Tibial artery (tissue), 4 donors: Measurements from ENCODE around the gene PDE3B.

Experiments
- DNase-seq, 2 donors: peaks; one replicate each; pipeline ENCODE4 v3.0.0-alpha.2; 2019
- H3K27ac ChIP-seq, 2 donors: fragments of 200-600 bp; sonication (generic) in 1 of 2; 1 replicate in 1 of 2; 2 replicates in 1 of 2; pipeline ENCODE4 v1.5.1; 2018 to 2019; ENCODE audit warnings: mild to moderate bottlenecking in 1 of 2
- H3K27me3 ChIP-seq, 2 donors: fragments of 200-600 bp; sonication (generic) in 1 of 2; one replicate each; pipeline versions ENCODE4 v1.5.1 to v1.6.0; 2016 to 2019
- H3K36me3 ChIP-seq, 3 donors: fragments of 200-600 bp; sonication (generic) in 2 of 3; one replicate each; pipeline ENCODE4 v1.5.1; 2016 to 2019; ENCODE audit warnings: mild to moderate bottlenecking in 2 of 3
- H3K4me1 ChIP-seq, 4 donors: fragments of 200-600 bp; sonication (generic) in 2 of 4; 1 replicate in 3 of 4; 2 replicates in 1 of 4; pipeline ENCODE4 v1.5.1; 2016 to 2019
- H3K4me3 ChIP-seq, 2 donors: fragments of 200-600 bp; sonication (generic) in 1 of 2; 1 replicate in 1 of 2; 2 replicates in 1 of 2; pipeline ENCODE4 v1.5.1; 2018 to 2019; ENCODE audit warnings: mild to moderate bottlenecking in 2 of 2
- H3K9me3 ChIP-seq, 3 donors: fragments of 200-600 bp; sonication (generic) in 1 of 3; one replicate each; pipeline ENCODE4 v1.5.1; 2016 to 2019
- CTCF ChIP-seq, 2 experiments: fragments of 200-600 bp in 1 of 2; fragments of 450-650 bp in 1 of 2; IDR thresholded peaks; one replicate each; pipeline ENCODE4 v1.5.1; 2017 to 2019; ENCODE audit warnings: antibody characterized with exemption in 2 of 2, mild to moderate bottlenecking in 1 of 2, moderate library complexity in 1 of 2
- intact Hi-C: fragments of 100-400 bp; cut with DNase I; formaldehyde crosslinking; loops from one replicate; pipeline ENCODE4 v1.15.0; 2023; ENCODE audit warnings: low total_unique reads

The PDE3B gene

DNA sequence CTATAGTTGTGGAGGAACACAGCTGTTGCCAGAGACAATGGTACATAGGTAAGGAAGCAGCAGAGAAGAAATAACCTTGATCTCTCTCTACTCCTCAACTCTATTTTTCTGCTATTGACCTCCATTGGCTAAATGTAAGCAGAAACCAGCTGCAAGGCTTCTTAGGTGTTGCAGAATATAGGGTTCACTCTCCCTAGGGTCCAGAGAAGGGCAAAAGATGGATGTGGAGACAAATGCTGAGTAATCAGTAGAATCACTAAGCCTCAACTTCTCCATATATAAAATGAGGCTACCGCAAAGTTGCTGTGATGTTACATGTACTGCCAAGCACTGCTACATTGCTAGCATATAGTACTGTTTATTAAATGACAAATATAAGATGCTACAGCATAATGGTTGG is 120.6 kb downstream of the PDE3B start:
- TF ChIP-seq CTCF (IDR thresholded peaks at IDR 0.05), result no peak
- Histone ChIP-seq H3K27me3 (no peaks in the 10 kb centered on the region), H3K9me3 (no peaks in the 10 kb centered on the region), H3K4me3 (no peak overlapping the region), H3K36me3 (no peaks in the 10 kb centered on the region), H3K27ac (no peak overlapping the region), H3K4me1 (no peaks in the 10 kb centered on the region)
- intact Hi-C loops, result no loop called here
- no peak for DNase-seq

DNA sequence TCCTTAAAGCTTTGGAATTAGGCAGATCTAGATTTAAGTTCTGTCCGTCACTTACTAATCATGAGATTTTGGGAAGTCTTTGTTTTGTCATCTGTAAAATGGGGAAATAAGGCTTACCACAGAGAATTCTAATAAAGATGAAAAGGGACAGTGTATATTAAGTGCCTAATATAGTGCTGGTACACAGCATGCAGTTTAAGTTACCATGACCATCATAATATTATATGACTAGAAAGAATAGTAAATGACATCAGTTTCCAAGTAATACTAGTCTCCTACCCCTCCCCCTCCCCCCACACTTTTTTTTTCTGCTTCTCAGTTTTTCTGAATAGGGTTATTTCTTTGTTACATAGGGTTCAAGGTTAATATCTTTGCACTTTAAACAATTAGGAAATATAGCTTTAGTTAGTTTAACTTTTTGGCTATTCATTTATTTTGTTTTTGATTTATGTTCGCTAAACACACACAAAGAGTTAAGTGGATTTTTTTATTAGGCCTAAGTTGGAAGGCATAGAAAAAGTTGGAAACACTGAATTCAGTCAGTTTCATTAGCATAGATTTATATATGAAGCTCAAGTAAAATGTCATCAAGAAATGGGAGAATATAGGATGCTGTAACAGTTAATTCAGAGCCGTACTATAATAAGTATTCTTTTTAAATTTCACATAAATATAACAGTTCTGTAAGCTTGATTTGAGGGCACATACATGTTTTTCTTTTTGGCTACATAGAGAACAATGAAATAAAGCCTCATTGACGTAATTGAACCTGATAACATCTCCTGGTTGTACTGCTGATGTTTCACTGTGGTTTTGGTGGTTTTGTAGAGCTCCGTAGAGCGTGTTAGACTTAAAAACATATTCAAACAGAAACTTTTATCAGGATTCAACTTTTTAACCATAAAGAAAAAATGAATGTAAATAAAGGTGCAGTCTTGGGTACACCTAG is 121.2 kb downstream of the PDE3B start:
- no peaks in the 10 kb centered on the region for H3K27me3 ChIP-seq
- intact Hi-C loops, result no loop called here
- no peak for DNase-seq
- H3K36me3 ChIP-seq, result no peaks in the 10 kb centered on the region
- H3K27ac ChIP-seq, result no peak overlapping the region
- H3K9me3 ChIP-seq, result no peaks in the 10 kb centered on the region
- H3K4me1 ChIP-seq, result no peaks in the 10 kb centered on the region
- no peak overlapping the region for H3K4me3 ChIP-seq
- TF ChIP-seq CTCF (IDR thresholded peaks at IDR 0.05), result no peak

- Histone ChIP-seq H3K4me3 (no peak overlapping the region), H3K4me1 (no peaks in the 10 kb centered on the region), H3K9me3 (no peaks in the 10 kb centered on the region), H3K27me3 (no peaks in the 10 kb centered on the region), H3K36me3 (no peaks in the 10 kb centered on the region), H3K27ac (no peak overlapping the region)
- no peak for TF ChIP-seq CTCF (IDR thresholded peaks at IDR 0.05)
- no peak for DNase-seq
- intact Hi-C loops, result no loop called here
Measured at GRCh38 chr11:14766585-14766984, 123.0 kb downstream of the PDE3B start.

DNA sequence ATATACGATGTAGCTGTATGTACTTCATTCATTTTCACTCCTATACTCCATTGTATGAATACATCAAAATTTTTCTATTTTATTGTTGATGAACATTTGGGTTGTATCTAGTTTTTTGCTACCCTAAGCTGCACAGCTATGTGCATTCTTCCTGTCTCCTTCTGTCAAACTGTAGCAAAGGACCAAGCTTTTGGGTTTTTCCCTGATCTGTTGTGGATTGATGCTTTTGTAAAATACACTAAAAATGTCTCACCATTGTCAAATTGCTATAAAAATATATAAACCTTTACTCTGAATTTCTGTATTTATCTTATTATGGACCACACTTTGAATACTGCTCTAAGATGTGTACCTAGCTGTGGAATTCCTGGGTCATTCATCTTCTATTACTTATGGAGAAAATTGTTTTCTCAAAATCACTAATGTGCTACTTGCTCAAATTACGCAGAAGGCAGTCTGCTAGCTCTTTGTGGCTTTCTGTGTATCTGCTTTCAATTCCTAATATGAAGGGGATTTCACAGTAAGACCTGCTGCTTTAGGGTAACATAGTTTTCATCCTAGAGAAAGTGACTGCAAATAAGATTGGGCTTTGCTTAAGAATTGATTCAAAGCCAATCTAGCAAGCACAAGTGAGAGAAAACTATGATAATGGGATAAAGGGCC is 125.1 kb downstream of the PDE3B start:
- DNase-seq, result no peak
- H3K4me3 ChIP-seq, result no peak overlapping the region
- no peaks in the 10 kb centered on the region for H3K4me1 ChIP-seq
- intact Hi-C loops, result no loop called here
- no peak for TF ChIP-seq CTCF (IDR thresholded peaks at IDR 0.05)
- H3K9me3 ChIP-seq, result no peaks in the 10 kb centered on the region
- no peaks in the 10 kb centered on the region for H3K36me3 ChIP-seq
- H3K27me3 ChIP-seq, result no peaks in the 10 kb centered on the region
- H3K27ac ChIP-seq, result no peak overlapping the region

DNA sequence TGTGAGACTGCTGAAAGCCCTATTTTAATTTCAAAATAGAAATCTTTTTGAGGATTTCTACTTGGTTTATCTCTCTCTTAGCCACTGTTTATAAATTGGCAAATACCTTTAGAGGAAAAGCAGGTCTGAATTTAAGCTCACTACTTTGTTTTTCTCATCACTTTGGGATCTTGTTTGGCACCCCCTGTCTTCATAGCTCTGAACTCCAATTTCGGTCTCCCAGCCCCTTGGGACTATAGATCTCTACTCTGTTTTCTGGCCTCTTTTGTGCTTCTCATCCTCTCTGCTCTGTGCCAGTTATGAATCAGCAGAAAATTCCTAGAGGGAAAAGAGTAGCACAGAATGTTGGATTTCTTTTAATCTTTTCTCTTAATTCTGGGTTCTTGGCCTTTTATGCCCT is 130.2 kb downstream of the PDE3B start:
- Histone ChIP-seq H3K4me3 (no peak overlapping the region), H3K4me1 (no peaks in the 10 kb centered on the region), H3K36me3 (no peaks in the 10 kb centered on the region), H3K9me3 (no peaks in the 10 kb centered on the region), H3K27me3 (no peaks in the 10 kb centered on the region), H3K27ac (no peak overlapping the region)
- no peak for TF ChIP-seq CTCF (IDR thresholded peaks at IDR 0.05)
- intact Hi-C loops, result no loop called here
- no peak for DNase-seq
